ENCODE results near the gene TTPAL.

GRCh38 chr20:44521484-44522481 lies 46.1 kb downstream of the TTPAL start, which contains the start of gene SERINC3:
- TF ChIP-seq POLR2A (IDR thresholded peaks at IDR 0.05; ENCODE audit: low read length) (peak; percentile 97), GATA1 (IDR thresholded peaks at IDR 0.05; ENCODE audit: low read depth, low read length) (no peak)

Data from erythroblast (primary cell).